Fibroblast of lung (primary cell): Measurements from ENCODE around the gene HS3ST3B1.

Experiments used
- EZH2 ChIP-seq: IDR thresholded peaks from 2 replicates; pipeline ENCODE4 v1.5.1; 2012; ENCODE audit warnings: low read length, control low read depth, mild to moderate bottlenecking; ENCODE audit errors: missing control alignments
- TF ChIP-seq, protein P1 (sequence below), 2 donors: IDR thresholded peaks in 1 of 2; conservative IDR thresholded peaks in 1 of 2; 1 replicate in 1 of 2; 2 replicates in 1 of 2; pipeline ENCODE4 v1.5.1; 2011 to 2012; ENCODE audit warnings: low read length in 2 of 2, control low read depth in 1 of 2, inconsistent platforms in 1 of 2, low read depth in 1 of 2, mild to moderate bottlenecking in 1 of 2

- TF ChIP-seq, protein P1, sequence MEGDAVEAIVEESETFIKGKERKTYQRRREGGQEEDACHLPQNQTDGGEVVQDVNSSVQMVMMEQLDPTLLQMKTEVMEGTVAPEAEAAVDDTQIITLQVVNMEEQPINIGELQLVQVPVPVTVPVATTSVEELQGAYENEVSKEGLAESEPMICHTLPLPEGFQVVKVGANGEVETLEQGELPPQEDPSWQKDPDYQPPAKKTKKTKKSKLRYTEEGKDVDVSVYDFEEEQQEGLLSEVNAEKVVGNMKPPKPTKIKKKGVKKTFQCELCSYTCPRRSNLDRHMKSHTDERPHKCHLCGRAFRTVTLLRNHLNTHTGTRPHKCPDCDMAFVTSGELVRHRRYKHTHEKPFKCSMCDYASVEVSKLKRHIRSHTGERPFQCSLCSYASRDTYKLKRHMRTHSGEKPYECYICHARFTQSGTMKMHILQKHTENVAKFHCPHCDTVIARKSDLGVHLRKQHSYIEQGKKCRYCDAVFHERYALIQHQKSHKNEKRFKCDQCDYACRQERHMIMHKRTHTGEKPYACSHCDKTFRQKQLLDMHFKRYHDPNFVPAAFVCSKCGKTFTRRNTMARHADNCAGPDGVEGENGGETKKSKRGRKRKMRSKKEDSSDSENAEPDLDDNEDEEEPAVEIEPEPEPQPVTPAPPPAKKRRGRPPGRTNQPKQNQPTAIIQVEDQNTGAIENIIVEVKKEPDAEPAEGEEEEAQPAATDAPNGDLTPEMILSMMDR (conservative IDR thresholded peaks at IDR 0.05 in 1 of 2, IDR thresholded peaks at IDR 0.05 in 1 of 2; ENCODE audit: low read depth in 1 of 2, low read length in 2 of 2) = no peak
- TF ChIP-seq EZH2 = no peak
These were observed 53.1 kb downstream of the HS3ST3B1 start for GRCh38 chr17:14353861-14354474.
